BE2C (cell line): ENCODE measurements around the gene NSUN5.
"Not testable (repeated sequence)": the region's sequence is repeated elsewhere in the genome, so short reads cannot be mapped to it uniquely, and the experiment has no call there.

Experiments used
- DNase-seq: peaks from one replicate; pipeline ENCODE4 v3.0.0-alpha.2; 2020
- H3K27me3 ChIP-seq: fragments of 250-450 bp; sonication (Bioruptor Pico); 2 replicates; pipeline ENCODE4 v1.5.1; 2020; ENCODE audit warnings: mild to moderate bottlenecking
- H3K36me3 ChIP-seq: fragments of 250-450 bp; sonication (Bioruptor Pico); 2 replicates; pipeline ENCODE4 v1.5.1; 2020; ENCODE audit warnings: mild to moderate bottlenecking
- H3K4me1 ChIP-seq: fragments of 250-450 bp; sonication (Bioruptor Pico); 2 replicates; pipeline ENCODE4 v1.5.1; 2020
- H3K4me3 ChIP-seq: 2 replicates; pipeline ENCODE4 v1.5.1; 2011; ENCODE audit warnings: low read depth, low read length
- H3K9me3 ChIP-seq: fragments of 250-450 bp; sonication (Bioruptor Pico); 2 replicates; pipeline ENCODE4 v1.5.1; 2020
- CTCF ChIP-seq: IDR thresholded peaks from 2 replicates; pipeline ENCODE4 v1.5.1; 2012; ENCODE audit warnings: mild to moderate bottlenecking, low read depth, low read length

NSUN5 gene

GRCh38 chr7:73330772-73331171 is 22.1 kb upstream of the NSUN5 start:
- Histone ChIP-seq H3K9me3 (no peaks in the 10 kb centered on the region), H3K4me1 (no peaks in the 10 kb centered on the region), H3K36me3 (no peaks in the 10 kb centered on the region), H3K4me3 (no peak overlapping the region), H3K27me3 (no peaks in the 10 kb centered on the region)
- DNase-seq, result no peak
- no peak for TF ChIP-seq CTCF

- Histone ChIP-seq H3K27me3 (no peaks in the 10 kb centered on the region), H3K4me3 (no peak overlapping the region), H3K4me1 (no peaks in the 10 kb centered on the region), H3K36me3 (no peaks in the 10 kb centered on the region), H3K9me3 (no peaks in the 10 kb centered on the region)
- no peak for TF ChIP-seq CTCF
- DNase-seq, result no peak
These were observed 21.4 kb upstream of the NSUN5 start for GRCh38 chr7:73329861-73330581.

GRCh38 chr7:73328696-73329095 is 20.1 kb upstream of the NSUN5 start:
- H3K36me3 ChIP-seq, result no peaks in the 10 kb centered on the region
- H3K4me3 ChIP-seq, result no peak overlapping the region
- H3K9me3 ChIP-seq, result no peaks in the 10 kb centered on the region
- H3K27me3 ChIP-seq, result no peaks in the 10 kb centered on the region
- TF ChIP-seq CTCF, result no peak
- no peaks in the 10 kb centered on the region for H3K4me1 ChIP-seq
- DNase-seq, result no peak

GRCh38 chr7:73327922-73328321 is 19.3 kb upstream of the NSUN5 start, which contains the start of the genes FKBP6 and TRIM50:
Gene FKBP6, plus strand, starts transcription at chr7:73328161. Its CDS starts 268 bp downstream, at chr7:73328429.
Gene TRIM50, minus strand, starts transcription at chr7:73328082. Its CDS starts 3,295 bp downstream, at chr7:73324787.
- not testable (repeated sequence) for H3K27me3 ChIP-seq, DNase-seq, H3K4me1 ChIP-seq, H3K4me3 ChIP-seq, H3K9me3 ChIP-seq, H3K36me3 ChIP-seq

- not testable (repeated sequence) for H3K4me1 ChIP-seq, H3K4me3 ChIP-seq, H3K27me3 ChIP-seq, H3K9me3 ChIP-seq, DNase-seq, H3K36me3 ChIP-seq
These were observed 18.8 kb upstream of the NSUN5 start for GRCh38 chr7:73327449-73327848.

- H3K36me3 ChIP-seq, H3K9me3 ChIP-seq, DNase-seq, H3K4me1 ChIP-seq, H3K4me3 ChIP-seq, H3K27me3 ChIP-seq: not testable (repeated sequence)
These were observed 16.8 kb upstream of the NSUN5 start for GRCh38 chr7:73325424-73325823.

- H3K4me3 ChIP-seq, result peak overlapping the region; percentile 37
- H3K36me3 ChIP-seq, H3K27me3 ChIP-seq, H3K4me1 ChIP-seq, H3K9me3 ChIP-seq: not testable (repeated sequence)
- peak; percentile 73 for DNase-seq
- TF ChIP-seq CTCF, result peak; percentile 68
These were observed 15.6 kb upstream of the NSUN5 start for GRCh38 chr7:73324081-73324845.

- not testable (repeated sequence) for H3K4me1 ChIP-seq, H3K9me3 ChIP-seq, H3K36me3 ChIP-seq, H3K27me3 ChIP-seq, DNase-seq
- H3K4me3 ChIP-seq, result peak overlapping the region; percentile 37
These were observed 14.9 kb upstream of the NSUN5 start for GRCh38 chr7:73323434-73324080.

GRCh38 chr7:73320009-73320408 is 11.4 kb upstream of the NSUN5 start:
- H3K4me3 ChIP-seq, H3K36me3 ChIP-seq, H3K4me1 ChIP-seq, DNase-seq, H3K27me3 ChIP-seq, H3K9me3 ChIP-seq: not testable (repeated sequence)

- H3K4me3 ChIP-seq, H3K27me3 ChIP-seq, H3K36me3 ChIP-seq, H3K4me1 ChIP-seq, H3K9me3 ChIP-seq: not testable (repeated sequence)
- DNase-seq, result peak; percentile 26
These were observed 10.9 kb upstream of the NSUN5 start for GRCh38 chr7:73319541-73319940.

GRCh38 chr7:73318656-73319204 is 10.1 kb upstream of the NSUN5 start:
- not testable (repeated sequence) for H3K9me3 ChIP-seq, H3K36me3 ChIP-seq, H3K27me3 ChIP-seq, H3K4me3 ChIP-seq, DNase-seq, H3K4me1 ChIP-seq
